ENCODE results near the gene CDK7. TPM values are rescaled to one million over a fixed set of nuclear protein-coding genes. Genes with fewer than 3 reads are reported as not detected.

CDK7 gene
- total RNA-seq, 1 experiment from 2014 or later = 53.4 TPM

DNA sequence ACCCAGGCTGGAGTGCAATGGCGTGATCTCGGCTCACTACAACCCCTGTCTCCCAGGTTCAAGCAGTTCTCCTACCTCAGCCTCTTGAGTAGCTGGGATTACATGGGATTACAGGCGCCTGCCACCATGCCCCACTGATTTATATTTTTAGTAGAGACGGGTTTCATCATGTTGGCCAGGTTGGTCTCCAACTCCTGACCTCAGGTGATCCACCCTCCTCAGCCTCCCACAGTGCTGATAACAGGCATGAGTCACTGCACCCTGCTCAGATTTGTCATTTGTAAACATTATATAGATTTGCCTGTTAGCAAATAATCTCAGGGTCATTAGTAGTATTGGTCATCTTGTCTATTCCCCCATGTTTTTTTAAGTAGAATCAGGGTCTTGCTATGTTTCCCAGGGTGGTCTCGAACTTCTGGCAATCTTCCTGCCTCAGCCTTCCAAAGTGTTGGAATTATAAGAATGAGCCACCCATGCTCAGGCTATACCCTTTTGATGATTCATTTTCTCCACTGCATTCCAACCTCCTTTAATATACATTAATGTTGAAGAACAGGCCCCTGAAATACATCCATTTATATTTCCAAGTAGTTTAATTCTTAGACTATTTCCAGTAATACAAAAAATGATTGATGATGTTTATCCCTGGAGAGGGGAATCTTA, 28.0 kb upstream of the CDK7 start:
- peaks cover 19 to 68% (median 62%) of the 10 kb centered on the region in 3 experiments; a peak in 6 of 7 replicates for H3K36me3 Mint-ChIP-seq (ENCODE audit: insufficient read depth in 1 of 3, low read depth in 3 of 3)
- H3K9me3 ChIP-seq (ENCODE audit: control insufficient read depth, low read depth, low read length) = no peaks in the 10 kb centered on the region
- no peak overlapping the region for H3K23ac ChIP-seq (ENCODE audit: insufficient read length, low read depth, low read length)
- no peaks in the 10 kb centered on the region for H3K4me1 ChIP-seq (ENCODE audit: insufficient read depth, low read length)
- no peak overlapping the region for H3K9ac ChIP-seq (ENCODE audit: extremely low read depth, insufficient read length, low read length)
- no peak for TF ChIP-seq CTCF (conservative IDR thresholded peaks at IDR 0.05)
- H3K4ac ChIP-seq (ENCODE audit: low read depth, low read length) = no peak overlapping the region
- no peak overlapping the region for H4K5ac ChIP-seq (ENCODE audit: insufficient read length, low read depth, low read length)
- no peaks in the 10 kb centered on the region for H3K27me3 ChIP-seq (ENCODE audit: insufficient read depth, low read length)
- H3K56ac ChIP-seq (ENCODE audit: insufficient read length, low read depth, low read length) = no peak overlapping the region
- 0 out of 7 replicates have a peak overlapping the region, but pooled peaks of 1 of the 3 experiments have one; percentile 33 for H3K27ac Mint-ChIP-seq
- no peak overlapping the region for H3K14ac ChIP-seq (ENCODE audit: insufficient read depth, low read length)
- no peak overlapping the region for H3K27ac ChIP-seq (ENCODE audit: insufficient read length, low read depth, low read length)
- H2AK5ac ChIP-seq (ENCODE audit: insufficient read length, low read length) = no peak overlapping the region
- no peak overlapping the region for H2BK120ac ChIP-seq (ENCODE audit: low read depth, low read length, poor library complexity, severe bottlenecking)
- no peak overlapping the region for H2BK12ac ChIP-seq (ENCODE audit: insufficient read length, low read depth, low read length)
- H3K79me1 ChIP-seq (ENCODE audit: insufficient read depth, low read depth, low read length, poor library complexity, severe bottlenecking) = no peaks in the 10 kb centered on the region
- no peak overlapping the region for H3K4me3 Mint-ChIP-seq
- H2BK5ac ChIP-seq (ENCODE audit: insufficient read length, low read length) = no peak overlapping the region
- H4K20me1 ChIP-seq (ENCODE audit: control insufficient read depth, insufficient read depth, insufficient read length) = no peaks in the 10 kb centered on the region
- no peak overlapping the region for H2BK20ac ChIP-seq (ENCODE audit: low read depth, low read length, poor library complexity, severe bottlenecking)
- no CpG with 5 or more reads among the region's 5 CpGs for WGBS (ENCODE audit: extremely low coverage, insufficient read length, low lambda C conversion rate)
- H3T11ph ChIP-seq (ENCODE audit: low read length) = no peak overlapping the region
- H3K9me3 Mint-ChIP-seq = no peaks in the 10 kb centered on the region
- H2AFZ ChIP-seq (ENCODE audit: low read length) = no peak overlapping the region
- no peak overlapping the region for H3K4me2 ChIP-seq (ENCODE audit: insufficient read depth, insufficient read length, low read length)
- DNase-seq = no peak
- no peaks in the 10 kb centered on the region for H3K79me2 ChIP-seq (ENCODE audit: insufficient read depth, low read length)
- no peak overlapping the region for H4K91ac ChIP-seq (ENCODE audit: insufficient read length, low read depth, low read length)
- H3K23me2 ChIP-seq (ENCODE audit: insufficient read length, low read depth, low read length, poor library complexity, severe bottlenecking) = no peaks in the 10 kb centered on the region
- no peak overlapping the region for H4K8ac ChIP-seq (replicated peaks; ENCODE audit: insufficient read length, low read depth, low read length)
- H2BK15ac ChIP-seq (ENCODE audit: low read depth, low read length) = no peak overlapping the region
- no peaks in the 10 kb centered on the region for H3K27me3 Mint-ChIP-seq (ENCODE audit: low read depth)
- no peak overlapping the region for H3K18ac ChIP-seq (ENCODE audit: insufficient read length, low read depth, low read length)
- H3K4me1 Mint-ChIP-seq = no peaks in the 10 kb centered on the region
